IMR-90 (cell line): Measurements from ENCODE around the gene ZNF594. TPM values are rescaled to one million over a fixed set of nuclear protein-coding genes. Genes with fewer than 3 reads are reported as not detected.
"Not testable (repeated sequence)": the region's sequence is repeated elsewhere in the genome, so short reads cannot be mapped to it uniquely, and the experiment has no call there.

ENCODE experiments used
- ATAC-seq: fragments of 200-7000 bp; cut with Tn5 transposase; 2 replicates; pipeline ENCODE4 v1.9.1; 2020; ENCODE audit warnings: low read depth, mild to moderate bottlenecking, moderate library complexity
- BruUV-seq: library from RNA; stranded (reverse); fragments of 400-500 nt; replicated peaks from 2 replicates; lab custom pipeline; 2021; lab: Mats Ljungman, UMichigan
- CTCF ChIA-PET: fragments of 300-600 bp; formaldehyde crosslinking; extraction: SDS; loops from one replicate; lab custom pipeline; 2021; ENCODE audit warnings: antibody characterized with exemption; lab: Yijun Ruan, JAX
- POLR2A ChIA-PET: fragments of 300-600 bp; sonication (Branson Sonifier 250); formaldehyde crosslinking; loops from one replicate; lab custom pipeline; 2022; ENCODE audit warnings: antibody characterized with exemption; ENCODE audit not compliant: unreplicated experiment; lab: Charles Lee
- DNase-seq: peaks from one replicate; pipeline ENCODE4 v3.0.0; 2013
- H2AFZ ChIP-seq: replicated peaks from 2 replicates; pipeline ENCODE3; 2013; ENCODE audit warnings: low read length, mild to moderate bottlenecking; ENCODE audit not compliant: poor library complexity
- H2AK5ac ChIP-seq: 2 replicates; pipeline ENCODE4 v1.6.1; 2013; ENCODE audit warnings: low read depth, low read length, inconsistent platforms
- H2AK9ac ChIP-seq: replicated peaks from 2 replicates; pipeline ENCODE3; 2013; ENCODE audit warnings: mild to moderate bottlenecking, low read depth, low read length, moderate library complexity; ENCODE audit not compliant: poor library complexity
- H2BK120ac ChIP-seq: 2 replicates; pipeline ENCODE4 v1.6.1; 2013; ENCODE audit warnings: low read depth, low read length, inconsistent platforms
- H2BK15ac ChIP-seq: 3 replicates; pipeline ENCODE4 v1.6.1; 2013; ENCODE audit warnings: low read depth, low read length, inconsistent platforms
- H2BK20ac ChIP-seq: 2 replicates; pipeline ENCODE4 v1.6.1; 2013; ENCODE audit warnings: low read depth, mild to moderate bottlenecking, inconsistent platforms, low read length, moderate library complexity
- H2BK5ac ChIP-seq: 2 replicates; pipeline ENCODE4 v1.6.1; 2013; ENCODE audit warnings: mild to moderate bottlenecking, low read depth, low read length, inconsistent platforms; ENCODE audit not compliant: poor library complexity, severe bottlenecking
- H3K14ac ChIP-seq: replicated peaks from 2 replicates; pipeline ENCODE4 v1.6.1; 2013; ENCODE audit warnings: low read depth, low read length, inconsistent platforms
- H3K18ac ChIP-seq: 2 replicates; pipeline ENCODE4 v1.6.1; 2013; ENCODE audit warnings: low read depth, low read length, control low read depth
- H3K23ac ChIP-seq: 2 replicates; pipeline ENCODE4 v1.6.1; 2013; ENCODE audit warnings: low read depth, low read length, inconsistent platforms
- H3K27ac ChIP-seq: 2 replicates; pipeline ENCODE4 v1.5.1; 2013; ENCODE audit warnings: mild to moderate bottlenecking, control low read depth, low read length; ENCODE audit not compliant: insufficient read depth
- H3K27me3 ChIP-seq: 2 replicates; pipeline ENCODE4 v1.6.1; 2013; ENCODE audit warnings: low read length; ENCODE audit not compliant: control insufficient read depth, insufficient read depth
- H3K36me3 ChIP-seq: 2 replicates; pipeline ENCODE4 v1.6.1; 2013; ENCODE audit warnings: low read length, mixed read lengths; ENCODE audit not compliant: control insufficient read depth, insufficient read depth
- H3K4ac ChIP-seq: 2 replicates; pipeline ENCODE4 v1.6.1; 2013; ENCODE audit warnings: low read depth, low read length, inconsistent platforms
- H3K4me1 ChIP-seq: 2 replicates; pipeline ENCODE4 v1.6.1; 2013; ENCODE audit warnings: low read length, mixed read lengths; ENCODE audit not compliant: control insufficient read depth, insufficient read depth
- H3K4me2 ChIP-seq: 2 replicates; pipeline ENCODE4 v1.6.1; 2013; ENCODE audit warnings: low read depth, mild to moderate bottlenecking, control low read depth, low read length, moderate library complexity
- H3K4me3 ChIP-seq: 2 replicates; pipeline ENCODE4 v1.5.1; 2013; ENCODE audit warnings: low read depth, mild to moderate bottlenecking, control low read depth, low read length, moderate library complexity; ENCODE audit not compliant: insufficient read depth
- H3K56ac ChIP-seq: 2 replicates; pipeline ENCODE4 v1.6.1; 2013; ENCODE audit warnings: low read length, inconsistent platforms; ENCODE audit not compliant: insufficient read depth; ENCODE audit errors: extremely low read depth
- H3K79me1 ChIP-seq, 2 experiments: 2 replicates each; pipeline ENCODE4 v1.6.1; 2013; ENCODE audit warnings: low read length in 2 of 2, inconsistent platforms in 1 of 2, low read depth in 1 of 2
- H3K9ac ChIP-seq: 2 replicates; pipeline ENCODE4 v1.6.1; 2013; ENCODE audit warnings: low read depth, low read length, control low read depth
- H3K9me1 ChIP-seq: 2 replicates; pipeline ENCODE4 v1.6.1; 2013; ENCODE audit warnings: low read length, inconsistent platforms; ENCODE audit not compliant: insufficient read depth
- H3K9me3 ChIP-seq: 2 replicates; pipeline ENCODE4 v1.6.1; 2013; ENCODE audit warnings: low read length; ENCODE audit not compliant: control insufficient read depth, insufficient read depth
- H4K20me1 ChIP-seq: 2 replicates; pipeline ENCODE4 v1.6.1; 2013; ENCODE audit warnings: low read length, inconsistent platforms; ENCODE audit not compliant: insufficient read depth
- H4K5ac ChIP-seq: 2 replicates; pipeline ENCODE4 v1.6.1; 2013; ENCODE audit warnings: mild to moderate bottlenecking, low read depth, low read length, control low read depth
- H4K8ac ChIP-seq, 2 experiments: 2 replicates each; pipeline ENCODE4 v1.6.1; 2013; ENCODE audit warnings: low read depth in 2 of 2, low read length in 2 of 2, control low read depth in 1 of 2, inconsistent platforms in 1 of 2
- H4K91ac ChIP-seq: 2 replicates; pipeline ENCODE4 v1.6.1; 2013; ENCODE audit warnings: low read depth, low read length, inconsistent platforms; ENCODE audit not compliant: insufficient read depth
- WGBS, 2 experiments: methylation state at CpG; one replicate each; pipeline versions ENCODE4 v1.1.5 to v1.1.7; 2013; ENCODE audit warnings: missing lambda C conversion rate in 2 of 2; ENCODE audit not compliant: insufficient read length in 1 of 2; ENCODE audit errors: extremely low coverage in 2 of 2; 5-methylcytosine and 5-hydroxymethylcytosine counted together
- dilution Hi-C: fragments of 300-500 bp; cut with HindIII; formaldehyde crosslinking; loops from one replicate; pipeline ENCODE4 v1.14.3; 2018; ENCODE audit warnings: low sequenced_read_pairs; ENCODE audit not compliant: unreplicated experiment
- in situ Hi-C: fragments of 300-500 bp; cut with MboI; formaldehyde crosslinking; loops from 3 replicates; pipeline ENCODE4 v1.14.3; 2019; ENCODE audit warnings: low sequenced_read_pairs, inconsistent platforms, mixed read lengths
- intact Hi-C: fragments of 100-400 bp; cut with micrococcal nuclease; formaldehyde crosslinking; loops from 2 replicates; pipeline ENCODE4 v1.10.0; 2022
- polyA plus RNA-seq, 3 experiments: library from polyadenylated mRNA; depleted of rRNA; stranded (reverse); fragments of >200 nt; gene quantifications; 2 replicates each; pipeline ENCODE4 v1.2.3, GENCODE V29; 2012; ENCODE audit warnings: low replicate concordance in 1 of 3
- total RNA-seq: library from RNA; depleted of rRNA; stranded (reverse); fragments of >200 nt; gene quantifications from 2 replicates; pipeline ENCODE4 v1.2.3, GENCODE V29; 2012

ZNF594 gene
- total and polyA plus RNA-seq, 2 of the 4 experiments (the other 2 are of a cell fraction) = 2.5 to 7.2 TPM

GRCh38 chr17:5239769-5240168 lies 48.1 kb upstream of the ZNF594 start:
- H3K9me1 ChIP-seq, H4K8ac ChIP-seq, H2AFZ ChIP-seq, H2AK5ac ChIP-seq, CTCF ChIA-PET, H3K79me1 ChIP-seq, H3K27me3 ChIP-seq, H2BK20ac ChIP-seq, H3K14ac ChIP-seq, H2BK120ac ChIP-seq, H3K4ac ChIP-seq, ATAC-seq, H3K4me1 ChIP-seq, H3K4me2 ChIP-seq, H4K20me1 ChIP-seq, H3K36me3 ChIP-seq, H2AK9ac ChIP-seq, H4K91ac ChIP-seq, POLR2A ChIA-PET, H2BK15ac ChIP-seq, H3K4me3 ChIP-seq, dilution Hi-C loops, H2BK5ac ChIP-seq, BruUV-seq, H3K23ac ChIP-seq, H3K9ac ChIP-seq, DNase-seq, H3K56ac ChIP-seq, H3K18ac ChIP-seq, H4K5ac ChIP-seq, H3K27ac ChIP-seq, H3K9me3 ChIP-seq: not testable (repeated sequence)
- in situ Hi-C loops (loop anchor here (25.0 kb wide), 1 partner anchor 1198 kb away; the partner anchor contains the start of genes AIPL1 and PIMREG), intact Hi-C loops (loop anchor here (10.0 kb wide), 1 partner anchor 1195 kb away; the partner anchor contains the start of gene AIPL1)
- 64% methylated on average over 4 of the region's 7 CpGs; no CpG with 5 or more reads in 1 of the 2 experiments for WGBS, 2 experiments
